ENCODE data around the gene HSPG2. TPM values are rescaled to one million over a fixed set of nuclear protein-coding genes. Genes with fewer than 3 reads are reported as not detected.

HSPG2 gene
- total and polyA plus RNA-seq, 10 of the 15 experiments (the other 5 are each of a cell fraction or from before 2014, with no cell fraction given) = 0.30 to 3.4 (median 0.73) TPM; not detected in 2

GRCh38 chr1:21823206-21823979, 113.7 kb downstream of the HSPG2 start (continued):
- TF ChIP-seq CEBPZ (IDR thresholded peaks at IDR 0.05; ENCODE audit: low read depth, low read length) (no peak), RELA (IDR thresholded peaks at IDR 0.05; ENCODE audit: borderline replicate concordance, partially characterized antibody) (no peak), RFX5 (IDR thresholded peaks at IDR 0.05; ENCODE audit: low read depth, low read length) (no peak), YBX1 (IDR thresholded peaks at IDR 0.05) (no peak), POLR2AphosphoS2 (IDR thresholded peaks at IDR 0.05; ENCODE audit: low read depth, low read length) (no peak), SRF (IDR thresholded peaks at IDR 0.05; ENCODE audit: low read depth in 2 of 2, low read length in 2 of 2) (no peak), CHD2 (IDR thresholded peaks at IDR 0.05; ENCODE audit: borderline replicate concordance, low read depth, low read length) (no peak)

GRCh38 chr1:21822349-21822748, 114.8 kb downstream of the HSPG2 start:
- no peak overlapping the region for H3K4me2 ChIP-seq (ENCODE audit: control insufficient read depth, insufficient read depth)
- no peaks in the 10 kb centered on the region for H3K36me3 ChIP-seq (ENCODE audit: control insufficient read depth in 2 of 2, insufficient read depth in 2 of 2, low read length in 1 of 2)
- H4K20me1 ChIP-seq (ENCODE audit: control insufficient read depth, insufficient read depth) = no peaks in the 10 kb centered on the region
- no peak overlapping the region for H3K9ac ChIP-seq (ENCODE audit: control insufficient read depth, insufficient read depth, low read length)
- 42% methylated on average over 8 of the region's 9 CpGs for WGBS (ENCODE audit: insufficient coverage, insufficient replicate concordance, low lambda C conversion rate, missing lambda C conversion rate)
- POLR2A ChIA-PET = no interaction called here
- H3K27ac ChIP-seq (ENCODE audit: control insufficient read depth, insufficient read depth) = no peak overlapping the region
- H3K79me2 ChIP-seq (ENCODE audit: control insufficient read depth, insufficient read depth, low read length) = no peaks in the 10 kb centered on the region
- FAIRE-seq (no peak), DNase-seq (ENCODE audit: low read depth, low spot score) (no peak), ATAC-seq (peak; percentile 46)
- CTCF ChIA-PET = no interaction called here
- SMC1A ChIA-PET (ENCODE audit: uncharacterized antibody, unreplicated experiment) = no interaction called here
- RAD21 ChIA-PET (ENCODE audit: unreplicated experiment) = no interaction called here
- no peak overlapping the region for H2AFZ ChIP-seq (ENCODE audit: control insufficient read depth, low read depth, low read length)
- in situ Hi-C loops (cut with MboI) = no loop called here
- no TSS peak for BruUV-seq (replicated peaks)
- no peaks in the 10 kb centered on the region for H3K9me3 ChIP-seq (replicated peaks; ENCODE audit: control insufficient read depth, insufficient read depth, low read length)
- H3K27me3 ChIP-seq (replicated peaks in 1 of 2; ENCODE audit: control insufficient read depth in 2 of 2, insufficient read depth in 2 of 2, low read length in 1 of 2) = no peaks in the 10 kb centered on the region
- no peaks in the 10 kb centered on the region for H3K4me1 ChIP-seq (ENCODE audit: control insufficient read depth, insufficient read depth, low read length)
- intact Hi-C loops (cut with micrococcal nuclease; ENCODE audit: unreplicated experiment) = no loop called here
- no peak overlapping the region for H3K4me3 ChIP-seq
- TF ChIP-seq RFX5 (IDR thresholded peaks at IDR 0.05; ENCODE audit: low read depth, low read length) (no peak), RCOR1 (conservative IDR thresholded peaks at IDR 0.05; ENCODE audit: low read depth, low read length) (no peak), BACH1 (IDR thresholded peaks at IDR 0.05; ENCODE audit: borderline replicate concordance) (no peak), SREBF2 (IDR thresholded peaks at IDR 0.05; ENCODE audit: low read length) (no peak), ZNF217 (IDR thresholded peaks at IDR 0.05) (no peak), ZBTB40 (IDR thresholded peaks at IDR 0.05; ENCODE audit: borderline replicate concordance) (no peak), DPF2 (IDR thresholded peaks at IDR 0.05) (no peak), WRNIP1 (IDR thresholded peaks at IDR 0.05; ENCODE audit: borderline replicate concordance, low read depth, low read length) (no peak), GABPA (IDR thresholded peaks at IDR 0.05; ENCODE audit: low read depth) (no peak), EED (IDR thresholded peaks at IDR 0.05; ENCODE audit: low read depth) (no peak), EP300 (IDR thresholded peaks at IDR 0.05; ENCODE audit: borderline replicate concordance in 1 of 2, control insufficient read depth in 1 of 2, low read depth in 2 of 2, low read length in 2 of 2) (no peak)

All from GM12878 (cell line).